ENCODE data around the gene CELA1.
A peak's percentile ranks its signal among the peaks of the same experiment; 100 is the strongest.

Gene CELA1

DNA sequence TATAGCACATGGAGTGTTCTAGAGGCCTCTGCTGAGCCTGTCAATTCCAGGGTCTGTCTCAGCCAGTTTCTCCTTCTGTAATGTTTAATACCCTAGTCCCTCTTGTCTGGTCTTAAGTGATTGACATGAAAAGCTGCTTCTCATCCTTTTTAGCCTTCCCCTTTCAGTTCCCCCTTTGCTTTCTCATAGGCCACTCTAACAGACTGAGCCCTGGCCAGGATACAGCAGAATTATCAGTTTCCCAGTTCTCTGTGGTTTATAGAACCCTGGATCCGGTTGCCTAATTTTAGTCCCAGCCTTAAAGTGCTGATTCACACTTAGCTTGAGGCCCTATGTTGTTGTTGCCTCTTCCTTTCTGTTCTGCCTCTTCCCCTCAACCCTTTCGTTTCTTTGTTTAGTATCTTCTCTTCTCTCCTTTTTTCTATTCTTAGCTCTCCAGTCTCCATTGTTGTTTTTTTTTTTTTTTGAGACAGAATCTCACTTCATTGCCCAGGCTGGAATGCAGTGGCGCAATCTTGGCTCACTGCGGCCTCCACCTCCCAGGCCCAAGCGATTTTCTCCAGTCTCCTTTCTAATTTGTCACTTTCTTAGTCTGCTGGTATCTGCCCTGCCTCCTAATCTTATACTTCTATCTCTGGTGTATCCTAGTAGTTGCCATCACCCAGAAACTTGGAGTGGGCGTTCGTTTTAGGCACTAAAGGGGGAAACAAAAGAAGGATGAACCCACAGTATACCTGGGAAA, 19.6 kb downstream of the CELA1 start:
- Histone ChIP-seq H3K4me1 (ENCODE audit: insufficient read depth, low read length, severe bottlenecking) (peaks cover 16% of the 10 kb centered on the region), H3K9me3 (ENCODE audit: low read length) (no peaks in the 10 kb centered on the region), H3K36me3 (ENCODE audit: insufficient read depth, low read length) (no peaks in the 10 kb centered on the region), H3K9ac (ENCODE audit: low read length) (no peak overlapping the region), H3K27me3 (ENCODE audit: insufficient read depth, low read length) (peaks cover 6% of the 10 kb centered on the region; the same call in 1 of the 2 replicates), H3K27ac (ENCODE audit: low read depth, low read length, poor library complexity, severe bottlenecking) (no peak overlapping the region), H3K79me2 (ENCODE audit: insufficient read depth, low read length) (no peaks in the 10 kb centered on the region), H3F3A (ENCODE audit: insufficient read depth, low read length) (no peaks in the 10 kb centered on the region), H3K9me2 (ENCODE audit: low read depth, low read length) (no peaks in the 10 kb centered on the region), H3K4me3 (ENCODE audit: low read depth, low read length, poor library complexity, severe bottlenecking) (no peak overlapping the region), H3K4me2 (ENCODE audit: low read length) (no peak overlapping the region), H4K20me1 (ENCODE audit: insufficient read depth, low read length) (no peaks in the 10 kb centered on the region), H2AFZ (ENCODE audit: low read length) (no peak overlapping the region)
- TF ChIP-seq, protein P1, sequence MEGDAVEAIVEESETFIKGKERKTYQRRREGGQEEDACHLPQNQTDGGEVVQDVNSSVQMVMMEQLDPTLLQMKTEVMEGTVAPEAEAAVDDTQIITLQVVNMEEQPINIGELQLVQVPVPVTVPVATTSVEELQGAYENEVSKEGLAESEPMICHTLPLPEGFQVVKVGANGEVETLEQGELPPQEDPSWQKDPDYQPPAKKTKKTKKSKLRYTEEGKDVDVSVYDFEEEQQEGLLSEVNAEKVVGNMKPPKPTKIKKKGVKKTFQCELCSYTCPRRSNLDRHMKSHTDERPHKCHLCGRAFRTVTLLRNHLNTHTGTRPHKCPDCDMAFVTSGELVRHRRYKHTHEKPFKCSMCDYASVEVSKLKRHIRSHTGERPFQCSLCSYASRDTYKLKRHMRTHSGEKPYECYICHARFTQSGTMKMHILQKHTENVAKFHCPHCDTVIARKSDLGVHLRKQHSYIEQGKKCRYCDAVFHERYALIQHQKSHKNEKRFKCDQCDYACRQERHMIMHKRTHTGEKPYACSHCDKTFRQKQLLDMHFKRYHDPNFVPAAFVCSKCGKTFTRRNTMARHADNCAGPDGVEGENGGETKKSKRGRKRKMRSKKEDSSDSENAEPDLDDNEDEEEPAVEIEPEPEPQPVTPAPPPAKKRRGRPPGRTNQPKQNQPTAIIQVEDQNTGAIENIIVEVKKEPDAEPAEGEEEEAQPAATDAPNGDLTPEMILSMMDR (IDR thresholded peaks at IDR 0.05; ENCODE audit: low read length), result no peak
- no peak for TF ChIP-seq EZH2 (IDR thresholded peaks at IDR 0.05; ENCODE audit: borderline replicate concordance, low read length)

DNA sequence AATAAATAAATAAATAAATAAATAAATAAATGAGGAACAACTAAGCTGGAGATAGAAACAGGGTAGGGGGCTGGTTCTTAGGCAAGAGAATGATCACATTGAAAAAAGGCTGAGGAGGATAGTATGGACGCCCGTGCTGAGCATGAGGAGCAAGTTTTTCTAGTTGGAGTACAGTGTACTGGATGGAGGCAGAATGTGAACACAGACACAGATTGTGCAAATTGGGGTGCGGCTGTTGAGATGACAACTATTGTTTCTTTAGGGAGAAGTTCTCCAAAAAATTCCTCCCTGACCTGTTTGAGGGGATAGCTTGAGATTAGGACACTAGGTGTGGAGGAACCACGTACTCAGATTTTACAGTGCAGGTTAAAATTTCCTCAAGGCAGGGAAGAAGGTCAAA, 21.5 kb downstream of the CELA1 start:
- Histone ChIP-seq H3K9me2 (ENCODE audit: low read depth, low read length) (no peaks in the 10 kb centered on the region), H4K20me1 (ENCODE audit: insufficient read depth, low read length) (no peaks in the 10 kb centered on the region), H3K9me3 (ENCODE audit: low read length) (no peaks in the 10 kb centered on the region), H2AFZ (ENCODE audit: low read length) (no peak overlapping the region), H3K36me3 (ENCODE audit: insufficient read depth, low read length) (no peaks in the 10 kb centered on the region), H3K79me2 (ENCODE audit: insufficient read depth, low read length) (no peaks in the 10 kb centered on the region), H3K9ac (ENCODE audit: low read length) (no peak overlapping the region), H3K27ac (ENCODE audit: low read depth, low read length, poor library complexity, severe bottlenecking) (no peak overlapping the region), H3K4me3 (ENCODE audit: low read depth, low read length, poor library complexity, severe bottlenecking) (no peak overlapping the region), H3F3A (ENCODE audit: insufficient read depth, low read length) (no peaks in the 10 kb centered on the region), H3K4me1 (ENCODE audit: insufficient read depth, low read length, severe bottlenecking) (peaks cover 16% of the 10 kb centered on the region), H3K27me3 (ENCODE audit: insufficient read depth, low read length) (peaks cover 3% of the 10 kb centered on the region; the same call in 1 of the 2 replicates), H3K4me2 (ENCODE audit: low read length) (no peak overlapping the region)
- TF ChIP-seq EZH2 (IDR thresholded peaks at IDR 0.05; ENCODE audit: borderline replicate concordance, low read length), result no peak
- TF ChIP-seq, protein P1 (IDR thresholded peaks at IDR 0.05; ENCODE audit: low read length), result no peak

DNA sequence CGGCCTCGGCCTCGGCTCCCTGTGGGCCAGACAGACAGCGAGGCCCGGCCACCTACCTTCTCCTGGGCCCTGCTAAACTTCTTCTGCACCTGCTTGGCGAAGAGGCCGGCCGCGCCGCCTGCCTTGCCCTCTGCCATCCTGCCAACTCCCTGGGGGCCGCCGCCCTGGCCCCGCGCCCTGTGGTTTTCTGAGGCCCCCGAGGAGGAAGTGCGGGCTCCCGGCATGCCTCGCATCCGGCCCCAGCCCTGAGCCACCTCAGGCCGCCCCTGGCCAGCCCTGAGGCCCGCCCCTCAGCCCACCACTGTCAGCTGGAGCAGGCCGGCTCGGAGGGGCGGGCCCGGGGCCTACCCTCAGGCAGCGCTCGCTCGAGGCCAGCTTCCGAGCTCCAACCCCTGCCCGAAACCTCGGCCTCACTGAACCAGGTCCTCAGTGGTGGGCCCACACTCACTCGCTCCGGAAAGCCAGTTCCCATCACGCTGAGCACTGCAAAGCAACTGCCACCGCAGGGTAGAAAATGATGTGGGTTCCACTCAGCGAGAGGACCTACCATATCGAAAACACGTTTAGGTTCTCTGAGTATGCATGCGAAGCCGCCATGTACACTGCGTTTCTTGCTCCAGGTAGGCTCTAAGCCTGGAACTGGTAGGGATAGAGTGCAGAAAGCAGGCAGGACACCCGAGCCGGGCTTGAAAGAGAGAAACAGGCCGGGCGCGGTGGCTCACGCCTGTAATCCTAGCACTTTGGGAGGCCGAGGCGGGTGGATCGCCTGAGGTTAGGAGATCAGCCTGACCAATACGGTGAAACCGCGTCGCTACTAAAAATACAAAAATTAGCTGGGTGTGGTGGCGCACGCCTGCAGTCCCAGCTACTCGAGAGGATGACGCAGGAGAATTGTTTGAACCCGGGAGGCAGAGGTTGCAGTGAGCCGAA, 22.2 kb downstream of the CELA1 start, which contains the start of gene BIN2:
TSS of gene BIN2 (minus strand) at position 209 of the 930 bp plus-strand sequence. CDS start at position 137, 72 bp downstream.
- peak within 1 kb of the TSS; percentile 53 for H3K4me2 ChIP-seq (ENCODE audit: low read length)
- no peak for TF ChIP-seq EZH2 (IDR thresholded peaks at IDR 0.05; ENCODE audit: borderline replicate concordance, low read length)
- TF ChIP-seq, protein P1 (IDR thresholded peaks at IDR 0.05; ENCODE audit: low read length), result no peak
- H3K27ac ChIP-seq (ENCODE audit: low read depth, low read length, poor library complexity, severe bottlenecking), result no peak within 1 kb of the TSS

More for the DNA sequence above, 22.2 kb downstream of the CELA1 start, which contains the start of gene BIN2:
- Histone ChIP-seq H3K4me1 (ENCODE audit: insufficient read depth, low read length, severe bottlenecking) (peaks cover 16% of the 10 kb centered on the region), H2AFZ (ENCODE audit: low read length) (no peak within 1 kb of the TSS), H3K4me3 (ENCODE audit: low read depth, low read length, poor library complexity, severe bottlenecking) (peak within 1 kb of the TSS; percentile 31), H3K27me3 (ENCODE audit: insufficient read depth, low read length) (peaks cover 3% of the 10 kb centered on the region; the same call in 1 of the 2 replicates), H3K9me2 (ENCODE audit: low read depth, low read length) (no peaks in the 10 kb centered on the region), H3K9ac (ENCODE audit: low read length) (no peak within 1 kb of the TSS), H4K20me1 (ENCODE audit: insufficient read depth, low read length) (no peaks in the 10 kb centered on the region), H3K79me2 (ENCODE audit: insufficient read depth, low read length) (no peaks in the 10 kb centered on the region), H3F3A (ENCODE audit: insufficient read depth, low read length) (no peaks in the 10 kb centered on the region), H3K36me3 (ENCODE audit: insufficient read depth, low read length) (no peaks in the 10 kb centered on the region), H3K9me3 (ENCODE audit: low read length) (no peaks in the 10 kb centered on the region)
